AG09309 (cell line): ENCODE data around the gene KIAA0825.

Source experiments
- DNase-seq: peaks from one replicate; pipeline ENCODE4 v3.0.0-alpha.2; 2010; ENCODE audit warnings: low read depth
- H3K4me3 ChIP-seq: 2 replicates; pipeline ENCODE4 v1.5.1; 2011; ENCODE audit warnings: mild to moderate bottlenecking, low read depth, low read length, moderate library complexity; ENCODE audit not compliant: control insufficient read depth
- TF ChIP-seq, protein P1 (sequence below): IDR thresholded peaks from 2 replicates; pipeline ENCODE4 v1.5.1; 2011; ENCODE audit warnings: mild to moderate bottlenecking, low read depth, low read length, inconsistent platforms; ENCODE audit not compliant: insufficient read depth, control insufficient read depth; ENCODE audit errors: missing control alignments

Gene KIAA0825

DNA sequence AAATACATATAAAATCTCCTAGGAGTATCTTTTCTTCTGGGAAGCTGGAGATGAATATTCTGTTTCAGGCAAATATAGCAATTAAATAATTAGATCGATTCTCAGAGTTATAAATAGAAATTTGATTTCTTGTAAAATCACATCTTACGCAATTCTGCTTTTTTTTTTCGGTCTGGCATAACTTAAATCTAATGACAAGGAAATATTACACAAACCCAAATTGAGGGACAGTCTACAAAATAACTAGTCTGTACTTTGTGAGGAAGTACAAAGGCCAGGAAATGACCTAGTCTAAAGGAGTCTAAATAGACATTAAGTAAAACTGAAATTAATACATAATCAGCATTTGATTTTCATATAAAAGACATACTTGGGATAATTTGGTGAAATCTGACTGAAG is 133.3 kb downstream of the KIAA0825 start:
- no peak overlapping the region for H3K4me3 ChIP-seq
- TF ChIP-seq, protein P1, sequence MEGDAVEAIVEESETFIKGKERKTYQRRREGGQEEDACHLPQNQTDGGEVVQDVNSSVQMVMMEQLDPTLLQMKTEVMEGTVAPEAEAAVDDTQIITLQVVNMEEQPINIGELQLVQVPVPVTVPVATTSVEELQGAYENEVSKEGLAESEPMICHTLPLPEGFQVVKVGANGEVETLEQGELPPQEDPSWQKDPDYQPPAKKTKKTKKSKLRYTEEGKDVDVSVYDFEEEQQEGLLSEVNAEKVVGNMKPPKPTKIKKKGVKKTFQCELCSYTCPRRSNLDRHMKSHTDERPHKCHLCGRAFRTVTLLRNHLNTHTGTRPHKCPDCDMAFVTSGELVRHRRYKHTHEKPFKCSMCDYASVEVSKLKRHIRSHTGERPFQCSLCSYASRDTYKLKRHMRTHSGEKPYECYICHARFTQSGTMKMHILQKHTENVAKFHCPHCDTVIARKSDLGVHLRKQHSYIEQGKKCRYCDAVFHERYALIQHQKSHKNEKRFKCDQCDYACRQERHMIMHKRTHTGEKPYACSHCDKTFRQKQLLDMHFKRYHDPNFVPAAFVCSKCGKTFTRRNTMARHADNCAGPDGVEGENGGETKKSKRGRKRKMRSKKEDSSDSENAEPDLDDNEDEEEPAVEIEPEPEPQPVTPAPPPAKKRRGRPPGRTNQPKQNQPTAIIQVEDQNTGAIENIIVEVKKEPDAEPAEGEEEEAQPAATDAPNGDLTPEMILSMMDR, result no peak
- no peak for DNase-seq

GRCh38 chr5:94481059-94481458 is 137.3 kb downstream of the KIAA0825 start:
- no peak for DNase-seq
- H3K4me3 ChIP-seq, result no peak overlapping the region
- TF ChIP-seq, protein P1, result no peak

- H3K4me3 ChIP-seq, result no peak overlapping the region
- DNase-seq, result no peak
- TF ChIP-seq, protein P1, result no peak
Measured at GRCh38 chr5:94480486-94480885, 137.9 kb downstream of the KIAA0825 start.

DNA sequence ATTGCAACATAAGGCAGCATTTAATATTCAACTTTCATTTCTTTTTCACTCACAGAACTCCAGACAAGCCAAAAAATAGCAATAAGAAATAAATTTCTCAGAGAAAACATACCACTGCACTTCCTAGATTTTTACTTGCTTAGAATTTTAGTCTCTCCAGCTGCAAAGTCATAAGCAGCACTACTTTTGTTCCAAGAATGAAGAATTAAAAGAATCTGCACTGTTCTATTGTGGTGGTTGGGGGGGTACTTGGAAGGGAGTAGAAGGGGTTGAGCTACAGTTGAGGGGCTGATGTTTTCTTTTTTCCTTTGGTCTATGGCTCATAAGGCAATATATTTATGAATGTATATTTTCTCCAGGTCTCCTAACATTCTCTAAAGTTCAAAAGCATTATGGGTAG is 144.5 kb downstream of the KIAA0825 start:
- DNase-seq, result no peak
- H3K4me3 ChIP-seq, result no peak overlapping the region
- TF ChIP-seq, protein P1, result no peak

DNA sequence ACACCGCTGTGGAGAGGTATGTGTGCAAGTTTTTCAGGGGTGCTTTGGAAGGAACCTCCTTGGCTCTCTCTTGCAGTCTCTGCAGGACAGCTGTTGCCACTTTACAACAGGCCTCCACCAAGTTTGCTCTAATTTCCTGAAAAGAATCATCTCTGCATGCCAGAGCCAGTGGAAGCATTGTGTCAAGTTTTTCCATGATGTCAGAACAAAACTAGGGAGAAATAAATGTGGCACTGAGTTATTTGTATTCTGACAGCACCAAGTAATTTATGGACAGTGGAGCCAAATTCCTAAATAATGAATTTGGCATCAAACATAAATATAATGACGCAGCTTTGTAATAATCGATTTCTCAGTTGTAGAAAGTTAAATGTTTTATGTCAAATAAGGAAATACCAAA is 146.9 kb downstream of the KIAA0825 start:
- H3K4me3 ChIP-seq, result no peak overlapping the region
- peak; percentile 5 for DNase-seq
- TF ChIP-seq, protein P1, result no peak

DNA sequence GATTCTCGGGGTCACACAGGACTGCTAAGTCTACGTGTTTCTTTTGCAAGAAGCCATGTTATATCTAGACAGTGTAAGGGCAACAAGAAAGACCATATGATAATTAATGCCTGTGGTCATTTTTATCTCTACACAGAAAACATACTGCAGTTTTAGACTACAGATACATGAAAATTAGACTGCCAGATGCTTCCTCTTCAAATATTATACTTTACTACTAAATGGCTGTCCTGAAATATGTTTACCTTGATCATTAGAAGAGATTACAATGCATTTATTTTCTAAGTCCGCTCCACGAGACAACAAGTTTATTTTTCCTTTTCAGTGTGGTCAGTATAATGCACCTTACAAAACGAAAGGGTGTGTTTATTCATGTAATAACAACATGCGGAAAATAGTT is 147.6 kb downstream of the KIAA0825 start:
- TF ChIP-seq, protein P1, result no peak
- no peak overlapping the region for H3K4me3 ChIP-seq
- DNase-seq, result no peak

DNA sequence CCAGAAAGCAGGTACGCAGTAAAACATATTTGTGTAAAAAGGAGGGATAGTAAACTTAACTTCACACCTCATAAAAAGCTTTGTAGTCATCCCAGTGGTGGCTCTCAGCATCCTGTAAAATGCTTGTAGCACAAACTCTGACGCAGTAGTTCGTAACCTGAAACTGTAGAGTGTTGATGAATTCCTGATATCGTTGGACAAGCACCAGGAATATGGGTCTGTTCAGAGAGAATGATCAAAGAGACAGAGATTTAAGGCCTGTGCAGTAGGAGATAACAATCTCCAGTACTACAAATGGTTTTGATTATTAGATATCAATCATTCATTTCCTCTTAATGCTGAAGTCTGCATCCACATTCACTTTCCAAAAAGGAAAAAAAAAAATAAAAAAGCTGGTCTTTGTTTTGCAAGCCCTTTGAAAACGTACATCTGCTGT is 148.5 kb downstream of the KIAA0825 start:
- H3K4me3 ChIP-seq, result no peak overlapping the region
- peak; percentile 81 for DNase-seq
- TF ChIP-seq, protein P1, result no peak
